GM21360 (cell line): Measurements from ENCODE around the gene AGMO.

ENCODE experiments used
- ATAC-seq: cut with Tn5 transposase; IDR thresholded peaks from one replicate; pipeline ENCODE4 v1.9.1; 2021; ENCODE audit warnings: mild to moderate bottlenecking, moderate library complexity; ENCODE audit not compliant: unreplicated experiment

The AGMO gene

DNA sequence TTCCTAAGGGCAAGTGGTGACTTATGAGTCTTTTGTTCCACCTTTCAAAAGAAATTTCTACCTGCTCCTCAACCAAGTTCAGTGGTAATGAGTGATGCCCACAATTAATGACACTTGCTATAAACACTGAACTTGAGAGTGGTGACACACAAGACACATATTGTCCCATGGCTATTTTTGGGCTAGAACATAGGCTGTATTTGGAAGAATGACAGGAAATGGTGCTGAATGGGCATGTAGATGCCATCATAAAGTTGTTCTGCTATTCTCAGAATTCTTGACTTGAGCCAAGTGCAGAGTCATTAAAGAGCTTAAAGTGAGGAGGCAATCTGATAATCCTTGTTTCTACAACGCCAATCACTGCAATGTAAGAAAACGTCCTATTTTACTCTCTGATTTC, 313.3 kb downstream of the AGMO start:
- ATAC-seq, result no peak

DNA sequence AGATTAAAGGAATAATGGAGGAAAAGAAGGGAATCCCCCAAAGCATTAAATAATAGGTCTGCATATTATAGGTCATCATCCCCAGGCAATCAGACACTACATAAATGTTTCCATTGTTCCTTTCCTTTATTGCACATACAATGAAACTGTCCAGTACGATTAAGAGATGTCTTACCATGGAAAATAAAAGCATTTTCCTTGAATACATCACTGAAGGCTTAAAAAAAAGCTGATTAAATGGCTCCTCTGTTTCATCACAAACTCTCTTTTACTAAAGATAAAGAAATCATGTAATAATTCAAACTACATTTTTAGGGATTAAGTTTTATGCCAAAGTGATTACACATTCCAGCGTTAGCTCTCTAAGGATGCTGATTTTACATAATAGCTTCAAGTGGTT, 316.0 kb downstream of the AGMO start:
- ATAC-seq, result no peak

GRCh38 chr7:15239801-15240200, 322.0 kb downstream of the AGMO start:
- ATAC-seq, result no peak

DNA sequence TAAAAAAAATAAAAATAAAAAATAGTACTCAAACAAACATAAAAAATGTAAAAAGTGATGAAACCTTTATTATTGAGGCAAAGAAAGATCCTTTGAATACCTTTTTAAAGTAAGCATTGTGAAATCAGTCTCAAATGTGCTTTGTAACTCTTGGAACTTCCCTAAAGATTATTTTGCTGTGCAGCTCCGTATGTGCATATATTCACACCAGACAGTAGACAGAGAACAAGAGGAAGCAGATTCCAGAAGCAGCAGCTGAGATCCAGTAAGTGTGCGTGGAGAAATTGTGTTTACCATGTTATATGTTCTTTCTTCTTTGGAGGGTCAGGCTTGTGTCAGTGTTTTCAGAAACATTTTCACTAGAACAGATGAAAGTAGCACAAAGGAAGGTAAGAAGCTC, 324.9 kb downstream of the AGMO start:
- ATAC-seq, result no peak

GRCh38 chr7:15234431-15234830, 327.4 kb downstream of the AGMO start:
- no peak for ATAC-seq

DNA sequence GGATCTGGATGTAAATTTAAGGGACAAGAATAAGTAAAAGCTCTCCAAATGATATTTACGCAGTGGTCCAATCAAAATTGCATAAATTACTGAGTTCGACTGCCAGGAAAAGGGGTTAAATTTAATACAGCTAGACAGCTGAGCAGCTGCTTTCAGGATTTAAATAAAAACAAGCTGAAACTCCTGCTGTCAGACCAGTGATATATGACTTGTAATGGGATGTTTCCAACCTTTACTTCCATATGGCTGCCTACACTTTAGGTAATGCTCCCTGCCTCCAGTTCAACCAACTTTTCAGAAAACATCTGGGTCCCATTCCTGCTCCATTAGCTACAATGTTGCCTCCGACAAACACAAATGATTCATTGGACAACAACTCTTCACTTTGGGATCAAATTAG, 333.0 kb downstream of the AGMO start:
- no peak for ATAC-seq

DNA sequence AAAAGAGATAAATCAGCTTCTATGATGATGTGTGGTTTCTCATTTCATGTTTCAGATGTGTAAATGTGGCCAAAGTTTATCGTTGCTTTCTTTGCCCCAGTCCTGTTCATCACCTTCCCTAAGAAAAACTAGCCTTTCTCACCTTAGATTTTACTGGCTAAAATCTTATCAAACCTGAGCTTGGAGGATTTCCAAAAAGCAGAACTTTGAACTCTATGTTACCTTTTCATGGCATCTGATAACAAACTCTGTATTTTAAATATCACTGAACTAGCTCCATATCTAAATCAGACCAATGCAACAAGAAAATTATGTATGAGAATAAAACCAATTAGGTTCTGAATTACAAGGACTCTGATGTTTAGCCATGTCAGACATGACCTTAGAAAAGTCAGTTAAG, 335.8 kb downstream of the AGMO start:
- ATAC-seq, result no peak

- no peak for ATAC-seq
Observed at GRCh38 chr7:15219758-15220157, 342.1 kb downstream of the AGMO start.

DNA sequence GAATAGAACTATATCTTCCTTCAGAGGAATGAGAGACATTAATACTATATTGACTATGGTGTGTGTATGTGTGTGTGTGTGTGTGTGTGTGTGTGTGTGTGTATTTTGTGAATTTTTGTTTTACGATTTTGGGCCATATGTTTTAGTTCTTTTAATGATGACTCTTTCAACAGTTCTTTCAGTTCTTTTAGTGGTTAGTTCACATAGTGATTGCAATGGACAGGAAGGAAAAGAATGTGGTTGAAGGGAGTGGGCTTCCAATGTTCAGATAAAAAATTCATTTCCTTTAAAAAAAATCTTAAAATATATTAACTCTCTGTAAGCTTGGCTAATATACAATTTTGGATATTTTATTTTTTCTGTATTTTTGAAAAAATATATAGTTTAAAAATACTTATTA, 343.6 kb downstream of the AGMO start:
- ATAC-seq, result no peak

DNA sequence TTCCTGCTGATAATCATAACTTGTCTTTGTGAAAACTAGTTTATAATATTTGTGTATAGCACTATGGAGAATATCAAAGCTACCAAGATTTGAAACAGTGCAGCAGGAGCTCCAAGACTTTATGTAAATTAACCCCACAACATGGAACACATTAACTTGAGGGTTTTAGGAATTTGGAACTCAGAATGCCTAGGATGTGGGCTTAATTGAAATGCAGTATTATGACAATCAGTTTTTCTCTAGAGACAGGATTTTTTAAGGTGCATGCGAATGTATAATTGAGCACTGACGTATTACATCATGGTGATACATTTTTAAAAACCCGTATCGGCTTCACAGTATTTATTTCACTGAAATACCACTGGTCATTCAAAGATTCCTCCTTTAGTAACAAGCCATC, 346.2 kb downstream of the AGMO start:
- ATAC-seq, result no peak

DNA sequence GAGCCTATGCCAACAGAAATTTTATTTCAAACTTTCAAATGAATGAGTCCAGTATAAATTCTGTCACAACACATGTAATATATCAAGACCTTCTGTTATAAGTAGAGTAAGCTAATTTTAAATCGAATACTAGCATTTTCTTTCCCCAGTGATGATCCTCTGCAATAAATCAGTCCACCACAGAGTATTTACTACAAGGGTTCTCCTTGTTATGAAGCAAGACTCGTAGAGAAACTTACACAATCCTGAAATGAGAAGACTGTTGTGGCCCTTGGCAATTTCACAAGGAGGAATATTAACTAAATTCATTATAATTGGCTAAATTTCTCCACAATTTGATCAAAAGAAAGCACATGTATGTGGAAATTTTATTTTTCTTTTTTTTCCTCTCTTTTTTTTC, 346.8 kb downstream of the AGMO start:
- no peak for ATAC-seq

DNA sequence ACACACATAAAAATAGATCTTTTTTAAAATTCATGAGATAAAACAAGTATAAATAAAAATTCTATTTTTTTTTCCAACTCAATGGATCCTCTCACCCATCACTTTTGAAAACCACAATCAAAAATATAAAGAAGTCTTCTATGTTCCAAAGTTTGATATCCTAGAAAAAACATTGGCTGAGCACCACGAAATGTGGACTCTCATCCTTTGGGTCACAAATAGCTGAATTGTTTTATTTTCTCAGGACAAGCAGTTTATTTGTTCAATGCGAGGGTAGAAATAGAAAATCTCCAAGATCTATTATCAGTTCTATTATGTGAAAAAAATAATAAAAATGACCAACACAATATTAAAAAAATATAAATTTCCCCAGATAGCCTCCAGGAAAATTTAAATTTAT, 348.7 kb downstream of the AGMO start:
- ATAC-seq, result no peak

- ATAC-seq, result no peak
Observed at GRCh38 chr7:15209429-15209828, 352.4 kb downstream of the AGMO start.

GRCh38 chr7:15204421-15204820, 357.4 kb downstream of the AGMO start:
- no peak for ATAC-seq

- ATAC-seq, result no peak
Observed at GRCh38 chr7:15199482-15199881, 362.3 kb downstream of the AGMO start.

- ATAC-seq, result no peak
Observed at GRCh38 chr7:15197042-15197977, 364.5 kb downstream of the AGMO start.

GRCh38 chr7:15178065-15178464, 383.8 kb downstream of the AGMO start:
- ATAC-seq, result no peak

DNA sequence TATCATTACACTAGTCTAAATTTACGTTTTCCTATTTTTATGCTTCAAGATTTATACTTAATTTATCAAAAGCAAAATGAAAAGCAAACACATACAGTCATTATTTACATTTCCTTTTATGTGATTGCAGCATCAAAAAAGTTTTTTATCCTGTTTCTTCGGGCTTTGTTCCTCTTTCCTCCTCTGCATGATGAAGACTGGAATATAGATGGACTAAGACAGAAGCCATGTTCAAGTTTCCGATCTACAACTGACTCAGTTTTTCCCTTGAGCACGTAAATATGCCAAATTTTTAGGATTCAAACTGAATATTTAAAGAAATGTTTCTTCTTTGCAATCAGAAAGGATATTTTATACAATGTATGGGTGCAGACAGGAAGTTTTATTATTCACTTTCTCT, 385.7 kb downstream of the AGMO start:
- no peak for ATAC-seq

GRCh38 chr7:15175152-15175551, 386.7 kb downstream of the AGMO start:
- no peak for ATAC-seq

DNA sequence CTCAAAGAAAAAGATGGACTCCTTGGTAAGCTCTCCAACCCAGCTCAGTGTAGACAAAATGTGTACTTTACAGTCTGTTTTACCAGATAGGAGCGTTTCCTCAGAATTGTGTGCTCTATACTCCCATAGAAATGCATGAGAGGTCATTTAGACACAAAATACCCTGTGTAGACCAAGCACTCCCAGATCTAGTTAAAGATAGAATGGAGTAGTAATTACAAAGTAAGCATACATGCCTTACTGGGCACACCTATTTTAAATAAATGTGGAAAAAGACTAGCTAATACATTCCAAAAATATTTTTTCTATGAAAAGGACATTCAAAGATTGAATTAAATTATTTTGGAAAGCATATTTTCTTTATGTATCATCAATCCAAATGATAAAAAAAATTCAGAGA, 387.3 kb downstream of the AGMO start:
- ATAC-seq, result no peak

- no peak for ATAC-seq
Observed at GRCh38 chr7:15168489-15168888, 393.3 kb downstream of the AGMO start.

DNA sequence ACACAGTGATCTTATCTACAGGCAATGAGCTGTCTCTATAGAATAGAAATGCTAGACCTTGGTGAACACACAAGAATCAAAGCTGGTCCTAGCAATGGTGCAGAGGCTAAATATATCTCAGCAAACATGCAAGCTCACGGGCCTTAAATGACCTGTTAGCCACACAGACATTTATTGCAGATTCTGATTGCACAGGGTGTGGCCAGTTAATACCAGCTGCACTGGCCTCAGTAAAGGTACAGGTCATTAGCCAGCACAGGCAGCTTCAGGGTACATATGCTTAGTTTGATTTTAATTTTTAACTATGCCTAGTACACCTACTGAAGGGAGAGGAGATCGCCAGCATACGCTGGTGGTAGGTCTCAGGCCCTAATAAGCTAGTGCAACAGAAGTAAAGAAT, 393.9 kb downstream of the AGMO start:
- ATAC-seq, result no peak

- no peak for ATAC-seq
Observed at GRCh38 chr7:15166620-15167019, 395.2 kb downstream of the AGMO start.
